Calu3 (cell line): ENCODE results near the gene C7orf33. TPM values are rescaled to one million over a fixed set of nuclear protein-coding genes. Genes with fewer than 3 reads are reported as not detected.

Experiments
- BruUV-seq: library from RNA; stranded (reverse); fragments of 400-500 nt; replicated peaks from 2 replicates; lab custom pipeline; 2021; lab: Mats Ljungman, UMichigan
- CTCF ChIA-PET: fragments of 300-600 bp; sonication (Branson Sonifier 250); formaldehyde crosslinking; loops from one replicate; lab custom pipeline; 2022; ENCODE audit warnings: antibody characterized with exemption; lab: Charles Lee
- DNase-seq: peaks from one replicate; pipeline ENCODE4 v3.0.0; 2022
- H3K27ac Mint-ChIP-seq: one replicate; pipeline ENCODE4 v1.8.0; 2022; ENCODE audit warnings: mixed read lengths; ENCODE audit not compliant: unreplicated experiment
- H3K27me3 Mint-ChIP-seq: one replicate; pipeline ENCODE4 v1.8.0; 2022; ENCODE audit warnings: mixed read lengths; ENCODE audit not compliant: unreplicated experiment
- H3K36me3 Mint-ChIP-seq: one replicate; pipeline ENCODE4 v1.8.0; 2022; ENCODE audit warnings: mild to moderate bottlenecking, moderate library complexity, mixed read lengths; ENCODE audit not compliant: insufficient read depth, unreplicated experiment
- H3K4me1 Mint-ChIP-seq: one replicate; pipeline ENCODE4 v1.8.0; 2022; ENCODE audit warnings: mild to moderate bottlenecking, low read depth, mixed read lengths; ENCODE audit not compliant: unreplicated experiment
- H3K4me3 Mint-ChIP-seq: one replicate; pipeline ENCODE4 v1.8.0; 2022; ENCODE audit warnings: mild to moderate bottlenecking, low read depth, moderate library complexity, mixed read lengths; ENCODE audit not compliant: unreplicated experiment
- H3K9me3 Mint-ChIP-seq: one replicate; pipeline ENCODE4 v1.8.0; 2022; ENCODE audit warnings: low read depth, mixed read lengths; ENCODE audit not compliant: unreplicated experiment
- CTCF ChIP-seq: fragments of 200-600 bp; IDR thresholded peaks from one replicate; pipeline ENCODE4 v1.8.0; 2022; ENCODE audit warnings: antibody characterized with exemption; ENCODE audit not compliant: unreplicated experiment
- intact Hi-C: fragments of 100-400 bp; cut with micrococcal nuclease; formaldehyde crosslinking; loops from one replicate; pipeline ENCODE4 v1.10.0; 2022; ENCODE audit not compliant: unreplicated experiment
- total RNA-seq: library from RNA; stranded (reverse); gene quantifications from 2 replicates; pipeline ENCODE4 v1.2.3, GENCODE V29; 2022

Gene C7orf33
- total RNA-seq, 1 experiment from 2014 or later = not detected

GRCh38 chr7:148611692-148612091 lies 21.1 kb downstream of the C7orf33 start:
- Mint-ChIP-seq H3K4me3 (no peak overlapping the region), H3K27me3 (peaks cover 57% of the 10 kb centered on the region), H3K36me3 (no peaks in the 10 kb centered on the region), H3K4me1 (no peaks in the 10 kb centered on the region), H3K9me3 (no peaks in the 10 kb centered on the region), H3K27ac (no peak overlapping the region)
- intact Hi-C loops = no loop called here
- peak; percentile 9 for DNase-seq
- no TSS peak for BruUV-seq
- CTCF ChIA-PET = interaction anchor here (0.6 kb wide), 1 partner anchor 134 kb away, joined by 3 read pairs; no protein-coding TSS in a partner anchor
- TF ChIP-seq CTCF = no peak

- no peaks in the 10 kb centered on the region for H3K36me3 Mint-ChIP-seq
- H3K27ac Mint-ChIP-seq = no peak overlapping the region
- no peak overlapping the region for H3K4me3 Mint-ChIP-seq
- peaks cover 49% of the 10 kb centered on the region for H3K27me3 Mint-ChIP-seq
- H3K9me3 Mint-ChIP-seq = peaks cover 8% of the 10 kb centered on the region
- BruUV-seq = no TSS peak
- H3K4me1 Mint-ChIP-seq = no peaks in the 10 kb centered on the region
- TF ChIP-seq CTCF = no peak
- CTCF ChIA-PET = no interaction called here
- intact Hi-C loops = no loop called here
- no peak for DNase-seq
These were observed 24.6 kb downstream of the C7orf33 start for GRCh38 chr7:148615085-148615730.

GRCh38 chr7:148620749-148621359 lies 30.3 kb downstream of the C7orf33 start:
- H3K9me3 Mint-ChIP-seq = peaks cover 8% of the 10 kb centered on the region
- TF ChIP-seq CTCF = no peak
- no peaks in the 10 kb centered on the region for H3K36me3 Mint-ChIP-seq
- no peak overlapping the region for H3K27ac Mint-ChIP-seq
- H3K4me1 Mint-ChIP-seq = peaks cover 14% of the 10 kb centered on the region
- CTCF ChIA-PET = interaction anchor here (0.6 to 0.7 kb wide), 3 partner anchors 84 to 395 kb away, joined by 3 to 4 read pairs (median 3); no protein-coding TSS in a partner anchor
- no peaks in the 10 kb centered on the region for H3K27me3 Mint-ChIP-seq
- no TSS peak for BruUV-seq
- intact Hi-C loops = no loop called here
- peak; percentile 10 for DNase-seq
- no peak overlapping the region for H3K4me3 Mint-ChIP-seq

GRCh38 chr7:148621563-148621962 lies 31.0 kb downstream of the C7orf33 start:
- Mint-ChIP-seq H3K27me3 (no peaks in the 10 kb centered on the region), H3K27ac (no peak overlapping the region), H3K4me1 (peaks cover 14% of the 10 kb centered on the region), H3K36me3 (no peaks in the 10 kb centered on the region), H3K9me3 (peaks cover 8% of the 10 kb centered on the region), H3K4me3 (no peak overlapping the region)
- BruUV-seq = no TSS peak
- no peak for DNase-seq
- TF ChIP-seq CTCF = no peak
- intact Hi-C loops = no loop called here
- CTCF ChIA-PET = no interaction called here
